PC-3 (cell line): ENCODE data around the gene H6PD. TPM values are rescaled to one million over a fixed set of nuclear protein-coding genes. Genes with fewer than 3 reads are reported as not detected.

ENCODE experiments used
- ATAC-seq: fragments of 200-7000 bp; cut with Tn5 transposase; 2 replicates; pipeline ENCODE4 v1.9.1; 2020; ENCODE audit warnings: mild to moderate bottlenecking, moderate library complexity
- BruUV-seq: library from RNA; stranded (reverse); fragments of 400-500 nt; replicated peaks from 2 replicates; lab custom pipeline; 2021; lab: Mats Ljungman, UMichigan
- CTCF ChIA-PET: fragments of 300-600 bp; sonication (Branson Sonifier 250); formaldehyde crosslinking; loops from one replicate; lab custom pipeline; 2022; ENCODE audit warnings: antibody characterized with exemption; lab: Charles Lee
- POLR2A ChIA-PET: fragments of 300-600 bp; sonication (Branson Sonifier 250); formaldehyde crosslinking; loops from one replicate; lab custom pipeline; 2022; ENCODE audit warnings: antibody characterized with exemption; ENCODE audit not compliant: unreplicated experiment; lab: Charles Lee
- DNase-seq: peaks from one replicate; pipeline ENCODE4 v3.0.0-alpha.2; 2015
- H2AFZ ChIP-seq: fragments of 300-600 bp; sonication (generic); 2 replicates; pipeline ENCODE4 v1.6.0; 2016; ENCODE audit warnings: antibody characterized with exemption, low read length
- H3F3A ChIP-seq: fragments of 300-600 bp; sonication (generic); one replicate; pipeline ENCODE4 v1.6.0; 2017; ENCODE audit warnings: antibody characterized with exemption, low read length, control low read depth, mild to moderate bottlenecking; ENCODE audit not compliant: unreplicated experiment
- H3K27ac ChIP-seq: fragments of 300-600 bp; sonication (generic); 2 replicates; pipeline ENCODE4 v1.5.1; 2016; ENCODE audit warnings: mild to moderate bottlenecking, low read length
- H3K27me3 ChIP-seq: fragments of 300-600 bp; sonication (generic); 2 replicates; pipeline ENCODE4 v1.6.1; 2016; ENCODE audit warnings: low read length, mixed read lengths
- H3K36me3 ChIP-seq: fragments of 300-600 bp; sonication (generic); 2 replicates; pipeline ENCODE4 v1.6.1; 2016; ENCODE audit warnings: low read depth, mixed run types, low read length, mixed read lengths
- H3K4me1 ChIP-seq: fragments of 300-600 bp; sonication (generic); 2 replicates; pipeline ENCODE4 v1.5.1; 2016; ENCODE audit warnings: low read length; ENCODE audit not compliant: insufficient read depth
- H3K4me2 ChIP-seq: fragments of 300-600 bp; sonication (generic); 2 replicates; pipeline ENCODE4 v1.6.0; 2016; ENCODE audit warnings: low read length
- H3K4me3 ChIP-seq: fragments of 300-600 bp; sonication (generic); 2 replicates; pipeline ENCODE4 v1.5.1; 2016; ENCODE audit warnings: mild to moderate bottlenecking, low read length, mixed read lengths
- H3K79me2 ChIP-seq: fragments of 300-600 bp; sonication (generic); 2 replicates; pipeline ENCODE4 v1.6.1; 2017; ENCODE audit warnings: low read length, mixed read lengths
- H3K9ac ChIP-seq: fragments of 300-600 bp; sonication (generic); 2 replicates; pipeline ENCODE4 v1.6.0; 2016; ENCODE audit warnings: mild to moderate bottlenecking, low read length
- H3K9me2 ChIP-seq: fragments of 300-600 bp; sonication (generic); replicated peaks from 2 replicates; pipeline ENCODE4 v1.6.1; 2016; ENCODE audit warnings: mixed run types, low read length, mixed read lengths
- H3K9me3 ChIP-seq: fragments of 300-600 bp; sonication (generic); 2 replicates; pipeline ENCODE4 v1.6.1; 2016; ENCODE audit warnings: low read length, mixed read lengths
- H4K20me1 ChIP-seq: fragments of 300-600 bp; sonication (generic); 2 replicates; pipeline ENCODE4 v1.6.1; 2016; ENCODE audit warnings: low read length, mixed read lengths
- CTCF ChIP-seq: fragments of 300-600 bp; sonication (generic); conservative IDR thresholded peaks from 2 replicates; pipeline ENCODE4 v1.5.1; 2017; ENCODE audit warnings: antibody characterized with exemption, low read depth, mild to moderate bottlenecking, low read length
- EZH2 ChIP-seq: fragments of 300-600 bp; sonication (generic); IDR thresholded peaks from one replicate; pipeline ENCODE4 v1.6.1; 2017; ENCODE audit warnings: antibody characterized with exemption, mild to moderate bottlenecking, low read length; ENCODE audit not compliant: unreplicated experiment
- EZH2phosphoT487 ChIP-seq: fragments of 300-600 bp; sonication (generic); IDR thresholded peaks from 2 replicates; pipeline ENCODE4 v1.6.1; 2018; ENCODE audit warnings: mild to moderate bottlenecking, antibody characterized with exemption, low read length, borderline replicate concordance
- intact Hi-C: fragments of 100-400 bp; cut with micrococcal nuclease; formaldehyde crosslinking; loops from 2 replicates; pipeline ENCODE4 v1.9.0; 2023
- total RNA-seq: library from RNA; depleted of rRNA; stranded (reverse); fragments of >200 nt; gene quantifications from 2 replicates; pipeline ENCODE4 v1.2.3, GENCODE V29; 2014

The H6PD gene
- total RNA-seq, 1 experiment from 2014 or later: 6.8 TPM

- intact Hi-C loops: no loop called here
- CTCF ChIA-PET: no interaction called here
- no peak overlapping the region for H3K27ac ChIP-seq
Measured at GRCh38 chr1:9265968-9266367, 31.4 kb downstream of the H6PD start.

GRCh38 chr1:9267352-9267686 lies 32.7 kb downstream of the H6PD start:
- no peaks in the 10 kb centered on the region for H4K20me1 ChIP-seq
- CTCF ChIA-PET: interaction anchor here (0.8 to 1.1 kb wide), 8 partner anchors 13 to 224 kb away, joined by 3 to 11 read pairs (median 6); no protein-coding TSS in a partner anchor
- H3K9ac ChIP-seq: no peak overlapping the region
- H3K9me2 ChIP-seq: no peaks in the 10 kb centered on the region
- BruUV-seq: no TSS peak
- intact Hi-C loops: loop anchor here (1.0 kb wide), 2 partner anchors 22 to 224 kb away; no protein-coding TSS in a partner anchor
- no peak for DNase-seq
- H3K79me2 ChIP-seq: no peaks in the 10 kb centered on the region
- no peaks in the 10 kb centered on the region for H3K36me3 ChIP-seq
- H3K27me3 ChIP-seq: no peaks in the 10 kb centered on the region
- no peaks in the 10 kb centered on the region for H3F3A ChIP-seq
- no peak overlapping the region for H3K4me3 ChIP-seq
- POLR2A ChIA-PET: interaction anchor here (0.6 kb wide), 1 partner anchor 64 kb away, joined by 3 read pairs; no protein-coding TSS in a partner anchor
- 0 out of 2 replicates have a peak, but pooled peaks have one; percentile 5 for TF ChIP-seq CTCF
- TF ChIP-seq EZH2phosphoT487: no peak
- no peaks in the 10 kb centered on the region for H3K9me3 ChIP-seq
- no peak overlapping the region for H3K27ac ChIP-seq
- H2AFZ ChIP-seq: no peak overlapping the region
- H3K4me2 ChIP-seq: no peak overlapping the region
- ATAC-seq: no peak
- peaks cover 24% of the 10 kb centered on the region for H3K4me1 ChIP-seq

More at GRCh38 chr1:9265968-9266367, 31.4 kb downstream of the H6PD start:
- Histone ChIP-seq H3K9me2 (no peaks in the 10 kb centered on the region), H3K4me1 (peaks cover 24% of the 10 kb centered on the region), H2AFZ (no peak overlapping the region), H3K4me3 (no peak overlapping the region), H3F3A (no peaks in the 10 kb centered on the region), H3K4me2 (no peak overlapping the region), H3K79me2 (no peaks in the 10 kb centered on the region), H3K9ac (no peak overlapping the region), H4K20me1 (no peaks in the 10 kb centered on the region), H3K27me3 (no peaks in the 10 kb centered on the region), H3K9me3 (no peaks in the 10 kb centered on the region), H3K36me3 (no peaks in the 10 kb centered on the region)
- POLR2A ChIA-PET: no interaction called here
- no TSS peak for BruUV-seq
- ATAC-seq: no peak
- no peak for DNase-seq
- no peak for TF ChIP-seq EZH2
- no peak for TF ChIP-seq CTCF
- TF ChIP-seq EZH2phosphoT487: no peak

- no peak overlapping the region for H2AFZ ChIP-seq
- BruUV-seq: no TSS peak
- TF ChIP-seq EZH2: no peak
- no peak for TF ChIP-seq EZH2phosphoT487
- no peak for TF ChIP-seq CTCF
- no peaks in the 10 kb centered on the region for H3K27me3 ChIP-seq
- CTCF ChIA-PET: no interaction called here
- no peak overlapping the region for H3K27ac ChIP-seq
- H4K20me1 ChIP-seq: no peaks in the 10 kb centered on the region
- H3K79me2 ChIP-seq: no peaks in the 10 kb centered on the region
- no peak overlapping the region for H3K4me2 ChIP-seq
- H3K4me1 ChIP-seq: peaks cover 24% of the 10 kb centered on the region
- no peaks in the 10 kb centered on the region for H3K36me3 ChIP-seq
- H3K4me3 ChIP-seq: no peak overlapping the region
- no peak for ATAC-seq
- no peaks in the 10 kb centered on the region for H3F3A ChIP-seq
- intact Hi-C loops: loop anchor here (1.0 kb wide), 2 partner anchors 21 to 223 kb away; no protein-coding TSS in a partner anchor
- no peak for DNase-seq
- H3K9me2 ChIP-seq: no peaks in the 10 kb centered on the region
- H3K9me3 ChIP-seq: no peaks in the 10 kb centered on the region
- POLR2A ChIA-PET: no interaction called here
- no peak overlapping the region for H3K9ac ChIP-seq
Measured at GRCh38 chr1:9267827-9268581, 33.4 kb downstream of the H6PD start.
